Kidney epithelial cell (primary cell): Measurements from ENCODE around the gene BMPR1B. TPM values are rescaled to one million over a fixed set of nuclear protein-coding genes. Genes with fewer than 3 reads are reported as not detected.
A peak's percentile ranks its signal among the peaks of the same experiment; 100 is the strongest.
"Not testable (repeated sequence)": the region's sequence is repeated elsewhere in the genome, so short reads cannot be mapped to it uniquely, and the experiment has no call there.

Source experiments
- DNase-seq: peaks from one replicate; pipeline ENCODE4 v3.0.0-alpha.2; 2010; ENCODE audit warnings: low read depth
- H3K27me3 ChIP-seq: 2 replicates; pipeline ENCODE4 v1.6.0; 2011; ENCODE audit warnings: low read length; ENCODE audit not compliant: control insufficient read depth, insufficient read depth
- H3K36me3 ChIP-seq: 2 replicates; pipeline ENCODE4 v1.5.1; 2011; ENCODE audit warnings: low read length; ENCODE audit not compliant: control insufficient read depth, insufficient read depth
- H3K4me3 ChIP-seq: 2 replicates; pipeline ENCODE4 v1.5.1; 2011; ENCODE audit warnings: low read depth, mild to moderate bottlenecking, control low read depth, low read length
- total RNA-seq: library from RNA; depleted of rRNA; stranded (reverse); fragments of >200 nt; gene quantifications from 2 replicates; pipeline ENCODE4 v1.2.3, GENCODE V29; 2015
- TF ChIP-seq, protein P1 (sequence below): IDR thresholded peaks from 2 replicates; pipeline ENCODE4 v1.5.1; 2011; ENCODE audit warnings: mild to moderate bottlenecking, moderate library complexity, low read length, control low read depth, inconsistent platforms; ENCODE audit not compliant: insufficient read depth, poor library complexity, severe bottlenecking

The BMPR1B gene
- total RNA-seq, 1 donor from 2014 or later = 9.2 TPM

DNA sequence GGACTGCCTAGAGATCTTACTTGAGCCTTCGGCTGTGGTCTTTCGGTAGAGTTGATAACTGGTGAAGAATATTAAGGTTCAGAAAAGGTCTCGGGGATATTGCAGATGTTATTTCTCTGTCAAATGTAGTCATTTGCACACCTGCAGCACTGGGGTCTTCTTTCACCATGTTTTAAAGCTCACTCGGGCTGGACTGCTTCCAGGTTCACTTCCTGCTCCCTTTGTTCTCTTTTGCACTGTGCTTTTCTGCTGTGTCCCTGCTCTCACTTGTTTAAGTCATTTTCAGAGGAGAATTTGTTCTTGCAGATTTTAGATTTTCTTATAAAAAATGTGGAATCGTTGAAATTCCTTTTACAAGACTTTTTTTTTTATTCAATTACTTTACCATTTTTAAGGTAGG, 68.5 kb downstream of the BMPR1B start:
- H3K27me3 ChIP-seq = no peaks in the 10 kb centered on the region
- H3K36me3 ChIP-seq = no peaks in the 10 kb centered on the region
- H3K4me3 ChIP-seq = no peak overlapping the region
- no peak for DNase-seq
- TF ChIP-seq, protein P1, sequence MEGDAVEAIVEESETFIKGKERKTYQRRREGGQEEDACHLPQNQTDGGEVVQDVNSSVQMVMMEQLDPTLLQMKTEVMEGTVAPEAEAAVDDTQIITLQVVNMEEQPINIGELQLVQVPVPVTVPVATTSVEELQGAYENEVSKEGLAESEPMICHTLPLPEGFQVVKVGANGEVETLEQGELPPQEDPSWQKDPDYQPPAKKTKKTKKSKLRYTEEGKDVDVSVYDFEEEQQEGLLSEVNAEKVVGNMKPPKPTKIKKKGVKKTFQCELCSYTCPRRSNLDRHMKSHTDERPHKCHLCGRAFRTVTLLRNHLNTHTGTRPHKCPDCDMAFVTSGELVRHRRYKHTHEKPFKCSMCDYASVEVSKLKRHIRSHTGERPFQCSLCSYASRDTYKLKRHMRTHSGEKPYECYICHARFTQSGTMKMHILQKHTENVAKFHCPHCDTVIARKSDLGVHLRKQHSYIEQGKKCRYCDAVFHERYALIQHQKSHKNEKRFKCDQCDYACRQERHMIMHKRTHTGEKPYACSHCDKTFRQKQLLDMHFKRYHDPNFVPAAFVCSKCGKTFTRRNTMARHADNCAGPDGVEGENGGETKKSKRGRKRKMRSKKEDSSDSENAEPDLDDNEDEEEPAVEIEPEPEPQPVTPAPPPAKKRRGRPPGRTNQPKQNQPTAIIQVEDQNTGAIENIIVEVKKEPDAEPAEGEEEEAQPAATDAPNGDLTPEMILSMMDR = no peak

GRCh38 chr4:94827481-94828110, 69.8 kb downstream of the BMPR1B start:
- TF ChIP-seq, protein P1 = no peak
- no peaks in the 10 kb centered on the region for H3K27me3 ChIP-seq
- H3K4me3 ChIP-seq = no peak overlapping the region
- H3K36me3 ChIP-seq = no peaks in the 10 kb centered on the region
- peak; percentile 80 for DNase-seq

- DNase-seq = no peak
These were observed 71.1 kb downstream of the BMPR1B start for GRCh38 chr4:94828882-94829281.

DNA sequence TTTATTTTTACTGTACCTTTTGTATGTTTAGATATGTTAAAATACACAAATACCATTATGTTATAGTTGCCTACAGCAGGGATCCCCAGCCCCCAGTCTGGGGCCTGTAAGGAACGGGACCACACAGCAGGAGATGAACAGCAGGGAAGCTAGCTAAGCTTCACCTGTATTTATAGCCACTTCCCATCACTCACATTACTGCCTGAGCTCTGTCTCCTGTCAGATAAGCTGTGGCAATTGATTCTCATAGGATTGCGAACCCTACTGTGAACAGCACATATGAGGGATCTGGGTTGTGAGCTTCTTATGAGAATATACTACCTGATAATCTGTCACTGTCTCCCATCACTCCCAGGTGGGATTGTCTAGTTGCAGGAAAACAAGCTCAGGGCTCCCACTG, 73.9 kb downstream of the BMPR1B start:
- no peak overlapping the region for H3K4me3 ChIP-seq
- TF ChIP-seq, protein P1 = no peak
- DNase-seq = no peak
- H3K27me3 ChIP-seq = no peaks in the 10 kb centered on the region
- H3K36me3 ChIP-seq = no peaks in the 10 kb centered on the region

More at GRCh38 chr4:94828882-94829281, 71.1 kb downstream of the BMPR1B start:
- Histone ChIP-seq H3K36me3 (no peaks in the 10 kb centered on the region), H3K27me3 (no peaks in the 10 kb centered on the region), H3K4me3 (no peak overlapping the region)
- TF ChIP-seq, protein P1 = no peak

- H3K36me3 ChIP-seq, DNase-seq, H3K27me3 ChIP-seq, H3K4me3 ChIP-seq: not testable (repeated sequence)
These were observed 74.6 kb downstream of the BMPR1B start for GRCh38 chr4:94832329-94832728.

GRCh38 chr4:94833394-94833793, 75.6 kb downstream of the BMPR1B start:
- Histone ChIP-seq H3K27me3 (no peaks in the 10 kb centered on the region), H3K36me3 (no peaks in the 10 kb centered on the region), H3K4me3 (no peak overlapping the region)
- DNase-seq = no peak
- TF ChIP-seq, protein P1 = no peak
